Endothelial cell of umbilical vein (primary cell): ENCODE measurements around the gene FMNL3.

ENCODE experiments used
- CTCF ChIP-seq, 2 donors: IDR thresholded peaks; 1 replicate in 1 of 2; 2 replicates in 1 of 2; pipeline ENCODE4 v1.5.1; 2011; ENCODE audit warnings: low read length in 2 of 2, mild to moderate bottlenecking in 2 of 2, moderate library complexity in 2 of 2, control low read depth in 1 of 2, inconsistent platforms in 1 of 2, low read depth in 1 of 2; ENCODE audit not compliant: insufficient read depth in 1 of 2; ENCODE audit errors: extremely low read depth in 1 of 2
- FOS ChIP-seq: IDR thresholded peaks from 2 replicates; pipeline ENCODE4 v1.6.1; 2011; ENCODE audit warnings: mild to moderate bottlenecking, low read length, moderate library complexity, borderline replicate concordance; ENCODE audit not compliant: insufficient read depth
- MAX ChIP-seq: IDR thresholded peaks from 2 replicates; pipeline ENCODE4 v1.6.1; 2011; ENCODE audit not compliant: insufficient read depth, insufficient read length
- MYC ChIP-seq: IDR thresholded peaks from one replicate; pipeline ENCODE4 v1.6.1; 2011; ENCODE audit warnings: mild to moderate bottlenecking, low read depth, low read length
- POLR2A ChIP-seq: IDR thresholded peaks from 2 replicates; pipeline ENCODE4 v1.6.1; 2012; ENCODE audit warnings: low read depth, mild to moderate bottlenecking, control low read depth, low read length
- POLR2AphosphoS5 ChIP-seq: IDR thresholded peaks from 2 replicates; pipeline ENCODE4 v1.6.1; 2012; ENCODE audit warnings: low read depth, mild to moderate bottlenecking, control low read depth, low read length, moderate library complexity; ENCODE audit not compliant: insufficient read depth

- no peak for TF ChIP-seq CTCF (IDR thresholded peaks at IDR 0.05; ENCODE audit: extremely low read depth in 1 of 2, insufficient read depth in 1 of 2, low read depth in 1 of 2, low read length in 2 of 2)
- TF ChIP-seq POLR2A, result no peak
- no peak for TF ChIP-seq FOS
- TF ChIP-seq MAX, result no peak
- TF ChIP-seq MYC, result no peak
- TF ChIP-seq POLR2AphosphoS5, result no peak
These were observed 36.0 kb downstream of the FMNL3 start for GRCh38 chr12:49671031-49671765.
